Natural killer cell (primary cell): ENCODE data around the gene RFPL1. TPM values are rescaled to one million over a fixed set of nuclear protein-coding genes. Genes with fewer than 3 reads are reported as not detected.

Experiments
- ATAC-seq, 3 donors: fragments of 150-1000 bp in 2 of 3; fragments of 200-7000 bp in 1 of 3; cut with Tn5 transposase; 1 replicate in 1 of 3; 2 replicates in 2 of 3; pipeline ENCODE4 v1.10.0; 2021; ENCODE audit warnings: mild to moderate bottlenecking in 2 of 3, moderate library complexity in 2 of 3
- DNase-seq, 2 donors: peaks; one replicate each; pipeline versions ENCODE4 v3.0.0 to v3.0.0-alpha.2; 2013 to 2021; ENCODE audit warnings: mixed read lengths in 1 of 2
- H3K27ac ChIP-seq: one replicate; pipeline ENCODE4 v1.5.1; 2013; ENCODE audit warnings: mild to moderate bottlenecking, low read length
- H3K27me3 ChIP-seq: one replicate; pipeline ENCODE4 v1.6.1; 2013; ENCODE audit warnings: low read length; ENCODE audit not compliant: control insufficient read depth, insufficient read depth
- H3K36me3 ChIP-seq: one replicate; pipeline ENCODE4 v1.6.1; 2013; ENCODE audit warnings: low read length; ENCODE audit not compliant: control insufficient read depth, insufficient read depth
- H3K4me1 ChIP-seq: one replicate; pipeline ENCODE4 v1.6.1; 2013; ENCODE audit warnings: low read length; ENCODE audit not compliant: control insufficient read depth, insufficient read depth
- H3K4me3 ChIP-seq: one replicate; pipeline ENCODE4 v1.5.1; 2013; ENCODE audit warnings: low read length
- H3K9me3 ChIP-seq: one replicate; pipeline ENCODE4 v1.6.1; 2013; ENCODE audit warnings: low read length; ENCODE audit not compliant: control insufficient read depth, insufficient read depth
- H3K27ac Mint-ChIP-seq, 2 donors: one replicate each; pipeline ENCODE4 v1.8.0; 2022; ENCODE audit warnings: mild to moderate bottlenecking in 2 of 2, mixed read lengths in 2 of 2, moderate library complexity in 1 of 2
- H3K27me3 Mint-ChIP-seq, 2 donors: one replicate each; pipeline ENCODE4 v1.8.0; 2022; ENCODE audit warnings: low read depth in 2 of 2, mixed read lengths in 2 of 2
- H3K36me3 Mint-ChIP-seq: one replicate; pipeline ENCODE4 v1.8.0; 2022; ENCODE audit warnings: mixed read lengths
- H3K4me1 Mint-ChIP-seq, 2 donors: one replicate each; pipeline ENCODE4 v1.8.0; 2022; ENCODE audit warnings: mixed read lengths in 2 of 2
- H3K4me3 Mint-ChIP-seq: one replicate; pipeline ENCODE4 v1.8.0; 2022; ENCODE audit warnings: mild to moderate bottlenecking, moderate library complexity, mixed read lengths
- H3K9me3 Mint-ChIP-seq, 2 donors: one replicate each; pipeline ENCODE4 v1.8.0; 2022; ENCODE audit warnings: mixed read lengths in 2 of 2
- CTCF ChIP-seq: fragments of 200-600 bp; IDR thresholded peaks from one replicate; pipeline ENCODE4 v1.8.0; 2022; ENCODE audit warnings: antibody characterized with exemption
- WGBS: methylation state at CpG from one replicate; pipeline ENCODE4 v1.1.7; 2013; ENCODE audit warnings: missing lambda C conversion rate; ENCODE audit not compliant: insufficient coverage; 5-methylcytosine and 5-hydroxymethylcytosine counted together
- intact Hi-C: fragments of 100-400 bp; cut with micrococcal nuclease; formaldehyde crosslinking; loops from one replicate; pipeline ENCODE4 v1.14.2; 2022
- total RNA-seq, 4 donors: library from RNA; stranded (reverse); fragments of 120-200 nt in 1 of 4; gene quantifications; one replicate each; pipeline versions ENCODE4 v1.2.3 to v1.2.4, GENCODE V29; 2013 to 2022

RFPL1 gene
- total RNA-seq, 3 donors from 2014 or later (not counting 1 experiment from before 2014, with no cell fraction given): not detected

- Histone ChIP-seq H3K36me3 (no peaks in the 10 kb centered on the region), H3K27me3 (no peaks in the 10 kb centered on the region), H3K4me1 (no peaks in the 10 kb centered on the region), H3K9me3 (no peaks in the 10 kb centered on the region), H3K27ac (no peak overlapping the region), H3K4me3 (no peak overlapping the region)
- H3K4me1 Mint-ChIP-seq: no peaks in the 10 kb centered on the region
- TF ChIP-seq CTCF: no peak
- 82% methylated on average over 13 of the region's 14 CpGs for WGBS
- intact Hi-C loops: no loop called here
- no peaks in the 10 kb centered on the region for H3K36me3 Mint-ChIP-seq
- peaks cover 12 to 14% of the 10 kb centered on the region in 2 donors for H3K27me3 Mint-ChIP-seq
- DNase-seq (no peak), ATAC-seq (no peak)
- H3K27ac Mint-ChIP-seq: no peak overlapping the region
- H3K4me3 Mint-ChIP-seq: no peak overlapping the region
- H3K9me3 Mint-ChIP-seq: no peaks in the 10 kb centered on the region
Measured at GRCh38 chr22:29443861-29444792, 5.7 kb downstream of the RFPL1 start.

- Mint-ChIP-seq H3K27ac (no peak overlapping the region), H3K9me3 (no peaks in the 10 kb centered on the region), H3K36me3 (no peaks in the 10 kb centered on the region), H3K27me3 (peaks cover 12 to 14% of the 10 kb centered on the region in 2 donors), H3K4me1 (no peaks in the 10 kb centered on the region), H3K4me3 (no peak overlapping the region)
- TF ChIP-seq CTCF: no peak
- no peaks in the 10 kb centered on the region for H3K9me3 ChIP-seq
- no peak overlapping the region for H3K4me3 ChIP-seq
- H3K27ac ChIP-seq: no peak overlapping the region
- no peaks in the 10 kb centered on the region for H3K4me1 ChIP-seq
- no peaks in the 10 kb centered on the region for H3K27me3 ChIP-seq
- ATAC-seq (no peak), DNase-seq (no peak)
- intact Hi-C loops: no loop called here
- no peaks in the 10 kb centered on the region for H3K36me3 ChIP-seq
- WGBS: 87% methylated on average over 3 of the region's 4 CpGs
Measured at GRCh38 chr22:29445508-29445907, 7.1 kb downstream of the RFPL1 start.

- Mint-ChIP-seq H3K4me3 (no peak overlapping the region), H3K4me1 (no peaks in the 10 kb centered on the region), H3K27ac (no peak overlapping the region), H3K9me3 (no peaks in the 10 kb centered on the region), H3K36me3 (no peaks in the 10 kb centered on the region), H3K27me3 (peaks cover 7 to 10% of the 10 kb centered on the region in 2 donors)
- intact Hi-C loops: no loop called here
- Histone ChIP-seq H3K9me3 (no peaks in the 10 kb centered on the region), H3K27me3 (no peaks in the 10 kb centered on the region), H3K4me3 (no peak overlapping the region), H3K27ac (no peak overlapping the region), H3K36me3 (no peaks in the 10 kb centered on the region), H3K4me1 (no peaks in the 10 kb centered on the region)
- no peak for TF ChIP-seq CTCF
- DNase-seq: no peak
- no peak for ATAC-seq
- 87% methylated on average over 5 of the region's 5 CpGs for WGBS
Measured at GRCh38 chr22:29447906-29448305, 9.5 kb downstream of the RFPL1 start.
